Sigmoid colon (tissue), 7 donors: ENCODE data around the gene MC4R. TPM values are rescaled to one million over a fixed set of nuclear protein-coding genes. Genes with fewer than 3 reads are reported as not detected.

Experiments used
- DNase-seq: peaks from one replicate; pipeline ENCODE4 v3.0.0-alpha.2; 2019
- H3K27ac ChIP-seq, 4 donors: fragments of 200-600 bp; sonication (generic); one replicate each; pipeline ENCODE4 v1.5.1; 2016 to 2019; ENCODE audit warnings: mild to moderate bottlenecking in 1 of 4
- H3K27me3 ChIP-seq, 3 donors: fragments of 200-600 bp; sonication (generic); one replicate each; pipeline ENCODE4 v1.5.1; 2019; ENCODE audit warnings: mild to moderate bottlenecking in 1 of 3
- H3K36me3 ChIP-seq, 4 donors: fragments of 200-600 bp; sonication (generic); one replicate each; pipeline ENCODE4 v1.5.1; 2016 to 2019
- H3K4me1 ChIP-seq, 4 donors: fragments of 200-600 bp; sonication (generic); one replicate each; pipeline ENCODE4 v1.5.1; 2017 to 2019
- H3K4me3 ChIP-seq, 4 donors: fragments of 200-600 bp; sonication (generic); one replicate each; pipeline ENCODE4 v1.5.1; 2017 to 2019; ENCODE audit warnings: mild to moderate bottlenecking in 2 of 4, moderate library complexity in 1 of 4
- H3K9me3 ChIP-seq, 4 donors: fragments of 200-600 bp in 3 of 4; sonication (generic) in 3 of 4; one replicate each; pipeline versions ENCODE4 v1.5.1 to v1.6.1; 2013 to 2019
- CTCF ChIP-seq, 4 experiments: fragments of 450-650 bp in 3 of 4; fragments of 200-600 bp in 1 of 4; IDR thresholded peaks; one replicate each; pipeline ENCODE4 v1.5.1; 2016 to 2019; ENCODE audit warnings: antibody characterized with exemption in 4 of 4, mild to moderate bottlenecking in 3 of 4, moderate library complexity in 2 of 4
- EP300 ChIP-seq, 4 donors: sonication (generic); formaldehyde crosslinking; IDR thresholded peaks; one replicate each; pipeline ENCODE4 v1.6.1; 2017; ENCODE audit warnings: antibody characterized with exemption in 4 of 4
- POLR2A ChIP-seq, 2 donors: fragments of 450-650 bp; IDR thresholded peaks; one replicate each; pipeline ENCODE4 v1.6.1; 2016; ENCODE audit warnings: antibody characterized with exemption in 2 of 2, mild to moderate bottlenecking in 2 of 2, moderate library complexity in 2 of 2
- POLR2AphosphoS5 ChIP-seq, 4 donors: sonication (generic); formaldehyde crosslinking; IDR thresholded peaks; one replicate each; pipeline ENCODE4 v1.6.1; 2017; ENCODE audit warnings: antibody characterized with exemption in 4 of 4
- WGBS, 2 donors: extraction: QIAGEN DNeasy Blood & Tissue Kit; methylation state at CpG; one replicate each; pipeline ENCODE4 v1.1.7; 2013; 5-methylcytosine and 5-hydroxymethylcytosine counted together
- intact Hi-C: fragments of 100-400 bp; cut with DNase I; formaldehyde crosslinking; loops from one replicate; pipeline ENCODE4 v1.15.1; 2023
- polyA plus RNA-seq, 3 donors: library from polyadenylated mRNA; stranded (reverse); fragments of 200-250 nt; gene quantifications; one replicate each; pipeline ENCODE4 v1.2.3, GENCODE V29; 2013
- total RNA-seq, 4 donors: library from RNA; depleted of rRNA; stranded (reverse); fragments of >200 nt; gene quantifications; one replicate each; pipeline ENCODE4 v1.1.0, GENCODE V29; 2016
- donor health status: healthy with polysubstance abuse.
- donor health status: Bipolar disorder and iron deficiency.
- donor health status: healthy.

The MC4R gene
- total and polyA plus RNA-seq, 7 donors, result not detected

- intact Hi-C loops, result no loop called here
- Histone ChIP-seq H3K36me3 (no peaks in the 10 kb centered on the region), H3K4me1 (no peaks in the 10 kb centered on the region), H3K27me3 (no peaks in the 10 kb centered on the region), H3K4me3 (no peak overlapping the region), H3K27ac (no peak overlapping the region), H3K9me3 (no peaks in the 10 kb centered on the region)
- no peak for DNase-seq
- TF ChIP-seq POLR2AphosphoS5 (IDR thresholded peaks at IDR 0.05) (no peak), POLR2A (IDR thresholded peaks at IDR 0.05) (no peak), CTCF (IDR thresholded peaks at IDR 0.05) (no peak), EP300 (IDR thresholded peaks at IDR 0.05) (no peak)
- whole genome bisulfite sequencing, 2 donors, result 54 to 78% methylated on average over 5 of the region's 5 CpGs
Measured at GRCh38 chr18:60411715-60412114, 39.1 kb upstream of the MC4R start.

- intact Hi-C loops, result no loop called here
- H3K9me3 ChIP-seq, result no peaks in the 10 kb centered on the region
- H3K27me3 ChIP-seq, result no peaks in the 10 kb centered on the region
- H3K4me1 ChIP-seq, result no peaks in the 10 kb centered on the region
- H3K36me3 ChIP-seq, result no peaks in the 10 kb centered on the region
- no peak overlapping the region for H3K27ac ChIP-seq
- DNase-seq, result no peak
- WGBS, 2 donors, result 61 to 67% methylated on average over 2 of the region's 2 CpGs
- no peak for TF ChIP-seq POLR2AphosphoS5 (IDR thresholded peaks at IDR 0.05)
- no peak for TF ChIP-seq CTCF (IDR thresholded peaks at IDR 0.05)
- no peak for TF ChIP-seq EP300 (IDR thresholded peaks at IDR 0.05)
- TF ChIP-seq POLR2A (IDR thresholded peaks at IDR 0.05), result no peak
- no peak overlapping the region for H3K4me3 ChIP-seq
Measured at GRCh38 chr18:60406721-60407120, 34.1 kb upstream of the MC4R start.

GRCh38 chr18:60404486-60405085 is 32.0 kb upstream of the MC4R start:
- Histone ChIP-seq H3K9me3 (no peaks in the 10 kb centered on the region), H3K27ac (no peak overlapping the region), H3K36me3 (no peaks in the 10 kb centered on the region), H3K4me1 (no peaks in the 10 kb centered on the region), H3K27me3 (no peaks in the 10 kb centered on the region), H3K4me3 (no peak overlapping the region)
- 57 to 76% methylated on average over 6 of the region's 6 CpGs for WGBS, 2 donors
- no peak for DNase-seq
- no peak for TF ChIP-seq EP300 (IDR thresholded peaks at IDR 0.05)
- no peak for TF ChIP-seq CTCF (IDR thresholded peaks at IDR 0.05)
- no peak for TF ChIP-seq POLR2AphosphoS5 (IDR thresholded peaks at IDR 0.05)
- TF ChIP-seq POLR2A (IDR thresholded peaks at IDR 0.05), result no peak
- intact Hi-C loops, result no loop called here

GRCh38 chr18:60401346-60401745 is 28.8 kb upstream of the MC4R start:
- intact Hi-C loops, result no loop called here
- Histone ChIP-seq H3K4me1 (no peaks in the 10 kb centered on the region), H3K4me3 (no peak overlapping the region), H3K27ac (no peak overlapping the region), H3K36me3 (no peaks in the 10 kb centered on the region), H3K27me3 (no peaks in the 10 kb centered on the region), H3K9me3 (no peaks in the 10 kb centered on the region)
- TF ChIP-seq EP300 (IDR thresholded peaks at IDR 0.05), result no peak
- no peak for TF ChIP-seq CTCF (IDR thresholded peaks at IDR 0.05)
- TF ChIP-seq POLR2A (IDR thresholded peaks at IDR 0.05), result no peak
- TF ChIP-seq POLR2AphosphoS5 (IDR thresholded peaks at IDR 0.05), result no peak
- no peak for DNase-seq
